HUES64 (cell line): ENCODE measurements around the gene ACTG2.
"Not testable (repeated sequence)": the region's sequence is repeated elsewhere in the genome, so short reads cannot be mapped to it uniquely, and the experiment has no call there.

Source experiments
- H3K27ac ChIP-seq: 2 replicates; pipeline ENCODE4 v1.7.0; 2013; ENCODE audit warnings: low read depth, low read length, inconsistent platforms
- H3K27me3 ChIP-seq: 2 replicates; pipeline ENCODE4 v1.6.1; 2013; ENCODE audit warnings: mild to moderate bottlenecking, low read length; ENCODE audit not compliant: insufficient read depth
- H3K36me3 ChIP-seq: 2 replicates; pipeline ENCODE4 v1.6.1; 2013; ENCODE audit warnings: mild to moderate bottlenecking, low read length; ENCODE audit not compliant: insufficient read depth
- H3K4me1 ChIP-seq: 2 replicates; pipeline ENCODE4 v1.6.1; 2013; ENCODE audit warnings: mild to moderate bottlenecking, low read length, moderate library complexity; ENCODE audit not compliant: insufficient read depth
- H3K4me3 ChIP-seq: 2 replicates; pipeline ENCODE4 v1.5.1; 2013; ENCODE audit warnings: mild to moderate bottlenecking, low read length, moderate library complexity
- H3K9ac ChIP-seq: 2 replicates; pipeline ENCODE4 v1.6.1; 2013; ENCODE audit warnings: mild to moderate bottlenecking, low read depth, low read length
- H3K9me3 ChIP-seq: 2 replicates; pipeline ENCODE4 v1.6.1; 2013; ENCODE audit warnings: low read depth, low read length; ENCODE audit not compliant: insufficient read depth
- WGBS: fragments of 150-250, 120-280 bp; methylation state at CpG from one replicate; pipeline ENCODE4 v1.1.7; 2013; ENCODE audit warnings: missing lambda C conversion rate; 5-methylcytosine and 5-hydroxymethylcytosine counted together

Gene ACTG2

GRCh38 chr2:73927344-73927743, 34.5 kb downstream of the ACTG2 start:
- Histone ChIP-seq H3K9me3 (no peaks in the 10 kb centered on the region), H3K4me3 (peak overlapping the region; percentile 79), H3K4me1 (peaks cover 12% of the 10 kb centered on the region), H3K27me3 (no peaks in the 10 kb centered on the region), H3K27ac (peak overlapping the region; percentile 90), H3K9ac (peak overlapping the region; percentile 90), H3K36me3 (peaks cover 2% of the 10 kb centered on the region)
- WGBS, result 16% methylated on average over 5 of the region's 6 CpGs

DNA sequence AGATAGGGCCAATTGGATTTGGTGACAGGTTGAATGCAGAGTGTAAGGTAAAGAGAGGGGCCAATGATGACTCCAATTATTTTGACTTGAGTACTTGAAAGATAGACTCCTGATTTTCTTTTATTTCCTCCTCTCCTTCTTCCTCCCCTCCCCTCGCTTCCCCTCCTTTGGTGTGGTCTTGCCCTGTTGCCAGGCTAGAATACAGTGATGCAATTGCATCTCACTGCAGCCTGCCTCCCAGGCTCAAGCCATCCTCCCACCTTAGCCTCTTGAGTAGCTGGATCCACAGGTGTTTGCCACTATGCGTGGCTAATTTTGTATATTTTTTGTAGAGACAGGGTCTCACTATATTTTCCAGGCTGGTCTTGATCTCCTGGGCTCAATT, 36.1 kb downstream of the ACTG2 start:
- H3K36me3 ChIP-seq, result peaks cover 15% of the 10 kb centered on the region
- no peak overlapping the region for H3K9ac ChIP-seq
- H3K27me3 ChIP-seq, result no peaks in the 10 kb centered on the region
- no peaks in the 10 kb centered on the region for H3K9me3 ChIP-seq
- H3K4me1 ChIP-seq, result peaks cover 12% of the 10 kb centered on the region
- H3K4me3 ChIP-seq, result no peak overlapping the region
- no peak overlapping the region for H3K27ac ChIP-seq
- 93% methylated on average over 2 of the region's 2 CpGs for WGBS

DNA sequence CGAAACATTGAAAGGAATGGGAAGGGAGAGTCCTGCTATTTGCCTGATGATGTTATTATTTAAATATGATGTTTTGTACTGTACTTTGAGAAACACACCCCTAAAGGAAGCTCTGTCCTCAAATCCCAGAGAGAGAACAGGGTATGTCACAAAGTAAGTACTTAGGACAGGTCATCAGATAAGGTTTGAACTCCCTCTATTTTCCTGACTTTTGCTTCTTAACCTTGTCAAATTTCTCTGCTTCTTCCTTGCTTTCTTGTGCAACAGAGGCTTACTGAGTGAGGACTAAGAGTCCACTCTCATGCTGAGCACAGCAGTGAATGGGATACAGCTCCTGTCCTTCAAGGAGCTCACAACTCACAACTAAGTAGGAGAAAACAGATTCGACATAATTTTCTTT, 37.6 kb downstream of the ACTG2 start:
- Histone ChIP-seq H3K27ac (no peak overlapping the region), H3K36me3 (peaks cover 24% of the 10 kb centered on the region), H3K4me3 (no peak overlapping the region), H3K4me1 (peaks cover 12% of the 10 kb centered on the region), H3K9me3 (no peaks in the 10 kb centered on the region), H3K27me3 (no peaks in the 10 kb centered on the region), H3K9ac (no peak overlapping the region)
- 98% methylated on average over 2 of the region's 2 CpGs for WGBS

DNA sequence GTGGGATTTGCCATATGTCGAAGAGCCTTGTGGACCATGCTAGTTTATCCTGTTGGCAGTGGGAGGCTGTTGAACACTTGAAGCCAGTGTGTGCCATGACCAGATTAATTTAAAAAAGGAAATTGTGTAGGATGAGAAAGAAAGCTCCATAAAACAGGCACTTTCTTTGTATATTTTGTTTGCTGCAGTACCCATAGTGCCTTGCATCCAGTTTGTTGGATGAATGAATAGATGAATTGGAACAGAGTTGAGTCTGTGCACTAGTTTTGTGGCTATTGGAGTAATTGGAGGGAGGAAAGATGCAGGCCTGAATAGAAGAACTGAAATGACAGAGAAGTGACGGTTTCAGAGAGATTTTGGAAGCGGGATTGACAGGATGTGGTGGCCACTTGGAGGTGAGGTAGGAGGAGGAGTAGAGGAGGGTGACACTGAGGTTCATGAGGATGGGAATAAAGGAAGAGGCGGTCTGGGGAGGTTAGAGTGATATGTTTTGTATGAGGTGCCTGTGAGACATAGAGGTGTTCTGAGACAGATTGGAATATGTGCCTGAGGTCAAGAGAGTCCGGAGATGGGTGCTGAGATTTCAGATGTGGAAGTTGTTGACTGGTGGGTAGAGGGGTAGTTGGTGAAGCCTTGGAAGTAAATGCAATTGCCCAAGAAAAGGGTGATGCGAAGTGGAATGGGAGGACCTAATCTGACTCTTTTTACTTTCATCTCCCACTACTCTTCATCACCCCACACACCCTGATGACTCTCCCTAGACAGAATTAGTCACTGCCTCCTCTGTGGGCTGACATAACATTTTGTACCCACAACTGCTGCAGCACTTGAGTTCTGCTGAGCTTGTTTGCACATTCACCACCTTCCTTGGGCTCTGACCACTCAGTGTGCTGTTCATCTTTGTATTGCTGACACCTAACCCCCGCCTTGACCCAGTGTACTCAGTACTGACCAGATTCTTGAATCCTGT, 39.0 kb downstream of the ACTG2 start:
- H3K27me3 ChIP-seq, result no peaks in the 10 kb centered on the region
- H3K27ac ChIP-seq, result no peak overlapping the region
- no peak overlapping the region for H3K9ac ChIP-seq
- WGBS, result 97% methylated on average over 7 of the region's 7 CpGs
- H3K9me3 ChIP-seq, result no peaks in the 10 kb centered on the region
- H3K4me3 ChIP-seq, result no peak overlapping the region
- peaks cover 6% of the 10 kb centered on the region for H3K4me1 ChIP-seq
- H3K36me3 ChIP-seq, result peaks cover 26% of the 10 kb centered on the region

DNA sequence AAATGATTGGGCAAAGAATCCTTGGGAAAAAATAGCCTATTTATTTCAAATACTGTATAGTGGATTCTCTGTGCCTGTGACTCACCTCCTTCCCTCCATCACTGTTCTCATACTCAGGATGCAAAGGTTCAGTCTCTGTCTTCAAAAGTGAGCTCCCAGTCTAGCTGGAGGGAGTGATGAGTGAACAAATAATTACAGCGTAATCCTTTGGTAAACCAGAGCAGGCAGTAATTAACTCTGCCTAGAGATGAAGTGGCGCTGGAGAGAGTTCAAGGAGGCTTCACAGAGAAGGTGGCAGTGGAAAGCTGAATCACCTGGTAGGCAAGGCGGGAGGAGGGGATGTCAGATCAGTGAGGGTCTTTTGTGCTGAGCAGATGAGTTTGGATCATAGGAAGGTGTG, 40.4 kb downstream of the ACTG2 start:
- WGBS, result 93% methylated on average over 3 of the region's 3 CpGs
- H3K9ac ChIP-seq, result no peak overlapping the region
- H3K4me1 ChIP-seq, result no peaks in the 10 kb centered on the region; the same call in 1 of the 2 replicates
- H3K36me3 ChIP-seq, result peaks cover 30% of the 10 kb centered on the region
- H3K9me3 ChIP-seq, result no peaks in the 10 kb centered on the region
- no peak overlapping the region for H3K27ac ChIP-seq
- H3K27me3 ChIP-seq, result no peaks in the 10 kb centered on the region
- H3K4me3 ChIP-seq, result no peak overlapping the region

DNA sequence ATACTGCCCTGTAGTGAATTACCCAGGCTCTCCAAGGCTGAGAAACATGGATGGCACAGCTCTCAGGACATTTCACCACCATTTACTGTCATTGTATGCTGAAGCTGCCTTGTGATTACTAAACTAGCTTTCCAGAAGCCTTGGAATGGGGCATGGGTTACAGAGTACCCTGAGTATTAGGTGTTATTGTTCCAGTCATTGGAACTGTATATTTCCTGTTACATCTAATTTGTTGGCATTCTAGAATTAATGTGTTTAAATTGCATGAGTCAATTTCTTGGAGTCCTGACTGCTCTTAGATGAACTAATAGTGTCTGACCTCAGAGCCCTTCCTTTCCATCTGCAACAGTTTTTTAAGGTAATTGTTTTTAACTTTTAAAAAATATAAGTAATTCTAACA, 42.8 kb downstream of the ACTG2 start:
- Histone ChIP-seq H3K4me1 (no peaks in the 10 kb centered on the region), H3K9me3 (no peaks in the 10 kb centered on the region), H3K27ac (no peak overlapping the region), H3K27me3 (no peaks in the 10 kb centered on the region), H3K4me3 (no peak overlapping the region), H3K36me3 (peaks cover 47% of the 10 kb centered on the region), H3K9ac (no peak overlapping the region)

DNA sequence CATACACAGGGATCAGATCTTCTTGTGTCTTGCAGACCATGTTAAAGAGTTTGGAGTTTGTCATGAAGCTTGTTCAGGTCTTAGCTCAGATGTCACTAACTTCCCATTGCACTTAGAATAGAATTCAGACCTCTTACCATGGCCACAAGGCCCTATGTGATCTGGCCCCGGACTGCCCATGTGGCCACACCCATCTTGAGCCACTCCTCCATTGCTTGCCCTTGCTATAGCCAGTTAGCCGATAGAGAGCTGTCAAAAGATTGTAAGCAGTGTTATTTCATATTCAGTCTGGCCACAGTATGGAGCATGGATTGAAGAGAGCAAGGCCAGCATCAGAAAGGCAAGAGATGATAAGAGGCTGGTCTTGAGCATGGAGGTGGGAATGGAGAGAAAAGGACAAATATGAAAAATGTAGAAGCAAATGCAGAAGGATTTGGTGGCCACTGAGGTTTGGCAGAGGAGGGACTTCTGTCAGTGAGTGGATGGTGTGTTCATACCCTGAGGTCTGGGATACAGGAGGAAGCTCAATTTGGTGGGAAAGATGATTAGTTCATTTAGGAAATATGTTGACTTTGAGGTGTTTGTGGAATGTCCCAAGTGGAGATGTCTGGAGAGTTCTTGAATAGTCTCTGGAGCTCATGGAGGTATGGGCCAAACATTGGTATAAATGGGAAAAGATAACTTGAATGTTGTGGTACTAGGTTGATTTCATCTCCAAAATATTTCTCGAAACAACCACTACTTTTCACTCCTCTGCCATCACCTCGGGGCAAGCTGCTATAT, 44.5 kb downstream of the ACTG2 start:
- Histone ChIP-seq H3K9ac (no peak overlapping the region), H3K36me3 (peaks cover 58% of the 10 kb centered on the region), H3K4me3 (no peak overlapping the region), H3K9me3 (no peaks in the 10 kb centered on the region), H3K4me1 (no peaks in the 10 kb centered on the region), H3K27me3 (no peaks in the 10 kb centered on the region), H3K27ac (no peak overlapping the region)
- 92% methylated on average over 4 of the region's 4 CpGs for WGBS

- no peak overlapping the region for H3K27ac ChIP-seq
- H3K4me3 ChIP-seq, result no peak overlapping the region
- H3K9me3 ChIP-seq, result no peaks in the 10 kb centered on the region
- H3K4me1 ChIP-seq, result no peaks in the 10 kb centered on the region
- peaks cover 58% of the 10 kb centered on the region for H3K36me3 ChIP-seq
- no peaks in the 10 kb centered on the region for H3K27me3 ChIP-seq
- H3K9ac ChIP-seq, result no peak overlapping the region
Observed at GRCh38 chr2:73937899-73938298, 45.1 kb downstream of the ACTG2 start.

- H3K9me3 ChIP-seq, result no peaks in the 10 kb centered on the region
- H3K27ac ChIP-seq, result no peak overlapping the region
- H3K36me3 ChIP-seq, result peaks cover 55% of the 10 kb centered on the region
- WGBS, result 90% methylated on average over 5 of the region's 5 CpGs
- H3K4me1 ChIP-seq, result no peaks in the 10 kb centered on the region
- no peak overlapping the region for H3K4me3 ChIP-seq
- H3K9ac ChIP-seq, result no peak overlapping the region
- H3K27me3 ChIP-seq, result no peaks in the 10 kb centered on the region
Observed at GRCh38 chr2:73938718-73939352, 46.0 kb downstream of the ACTG2 start.

DNA sequence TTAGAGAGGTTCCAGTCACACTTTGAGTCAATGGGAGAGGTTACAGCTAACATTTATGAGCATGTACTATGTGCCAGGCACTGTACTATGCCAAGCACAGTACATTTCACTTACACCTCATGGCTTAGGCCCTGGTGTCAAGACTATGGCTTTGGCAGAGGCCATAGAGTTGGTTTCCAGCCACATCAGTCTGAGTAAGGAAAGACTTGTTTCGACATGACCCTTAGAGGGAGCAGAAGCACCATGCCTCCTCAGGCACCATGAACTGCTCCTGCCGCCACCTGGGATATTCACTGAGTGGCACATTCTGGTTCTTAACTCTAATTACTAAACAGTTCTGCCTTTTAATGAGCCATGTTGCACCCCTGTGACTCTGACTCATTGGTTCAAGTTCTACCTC, 46.6 kb downstream of the ACTG2 start:
- 88% methylated on average over 2 of the region's 2 CpGs for WGBS
- H3K4me1 ChIP-seq, result no peaks in the 10 kb centered on the region
- H3K4me3 ChIP-seq, result no peak overlapping the region
- no peak overlapping the region for H3K27ac ChIP-seq
- no peaks in the 10 kb centered on the region for H3K27me3 ChIP-seq
- no peak overlapping the region for H3K9ac ChIP-seq
- H3K9me3 ChIP-seq, result no peaks in the 10 kb centered on the region
- peaks cover 57% of the 10 kb centered on the region for H3K36me3 ChIP-seq

GRCh38 chr2:73940066-73940465, 47.3 kb downstream of the ACTG2 start:
- H3K36me3 ChIP-seq, result peaks cover 60% of the 10 kb centered on the region
- H3K4me3 ChIP-seq, H3K27ac ChIP-seq, H3K4me1 ChIP-seq, H3K27me3 ChIP-seq, H3K9me3 ChIP-seq, H3K9ac ChIP-seq: not testable (repeated sequence)
- 98% methylated on average over 1 of the region's 1 CpG for WGBS
